HG03439 (cell line): ENCODE results near the gene POLQ.

Experiments used
- ATAC-seq: cut with Tn5 transposase; IDR thresholded peaks from one replicate; pipeline ENCODE4 v1.9.1; 2021; ENCODE audit warnings: mild to moderate bottlenecking, moderate library complexity; ENCODE audit not compliant: unreplicated experiment

POLQ gene

DNA sequence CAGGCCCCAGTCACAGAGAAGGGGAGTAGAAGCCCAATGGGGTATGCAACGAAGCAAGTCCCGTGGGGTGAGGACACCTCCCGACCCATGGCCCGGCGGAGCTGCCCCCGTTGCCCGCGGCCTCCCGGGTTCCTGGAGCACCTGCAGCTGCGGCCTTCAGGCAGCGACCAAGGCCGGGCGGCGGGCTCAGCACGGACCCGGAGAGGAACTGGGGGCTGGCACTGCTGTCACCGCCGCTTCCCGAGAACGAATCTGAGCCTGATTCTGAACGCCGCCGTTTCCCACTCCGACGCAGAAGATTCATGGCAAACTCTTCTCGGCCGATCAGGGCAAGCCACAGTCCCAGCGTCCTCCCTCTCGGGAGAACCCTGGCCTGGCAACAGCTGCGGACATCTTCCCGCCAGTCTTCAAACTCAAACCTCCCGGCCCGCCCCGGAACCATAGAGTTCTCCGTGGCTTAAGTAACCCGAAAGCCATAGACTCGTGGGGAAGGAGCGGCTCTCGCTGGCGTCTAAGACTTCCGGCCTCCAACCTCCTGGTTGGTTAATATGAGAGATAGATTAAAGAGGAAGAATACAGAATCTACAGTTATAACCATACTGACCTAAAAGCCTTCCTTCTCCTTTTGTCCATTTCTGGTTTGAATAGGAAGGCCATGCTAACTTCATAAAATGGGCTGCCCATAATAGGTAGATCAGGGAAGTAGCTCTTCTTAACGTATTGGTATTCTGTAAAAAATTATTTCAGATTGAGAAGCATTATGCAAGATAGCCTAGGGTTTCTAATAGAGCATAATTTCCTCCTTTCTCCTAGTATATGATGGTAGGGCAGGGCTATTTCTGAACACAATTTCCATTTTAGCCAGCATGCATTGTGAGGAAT, at the start of gene POLQ:
POLQ (minus strand) TSS at position 415 of the 882 bp plus-strand sequence; CDS start at position 304, 111 bp downstream.
- peak; percentile 85 for ATAC-seq

DNA sequence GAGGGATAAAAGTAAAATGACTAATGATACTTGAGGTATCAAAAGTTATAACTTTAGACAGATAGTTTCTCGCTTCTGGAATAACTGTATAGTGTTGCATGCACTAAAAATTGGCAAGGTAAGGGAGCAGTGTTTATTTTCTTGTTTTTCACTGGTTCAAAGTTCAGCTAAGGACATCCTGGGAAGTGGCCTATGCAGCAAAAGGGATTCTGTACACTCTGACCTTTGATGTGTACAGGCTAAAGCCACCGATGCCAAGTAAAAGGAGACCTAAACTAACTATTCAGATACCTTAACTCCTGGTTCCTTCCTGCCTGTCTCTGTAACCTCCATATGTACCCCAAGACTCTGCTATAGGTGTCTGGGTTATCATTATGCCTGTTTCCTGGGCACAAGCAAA, 49.1 kb upstream of the POLQ start:
- no peak for ATAC-seq

DNA sequence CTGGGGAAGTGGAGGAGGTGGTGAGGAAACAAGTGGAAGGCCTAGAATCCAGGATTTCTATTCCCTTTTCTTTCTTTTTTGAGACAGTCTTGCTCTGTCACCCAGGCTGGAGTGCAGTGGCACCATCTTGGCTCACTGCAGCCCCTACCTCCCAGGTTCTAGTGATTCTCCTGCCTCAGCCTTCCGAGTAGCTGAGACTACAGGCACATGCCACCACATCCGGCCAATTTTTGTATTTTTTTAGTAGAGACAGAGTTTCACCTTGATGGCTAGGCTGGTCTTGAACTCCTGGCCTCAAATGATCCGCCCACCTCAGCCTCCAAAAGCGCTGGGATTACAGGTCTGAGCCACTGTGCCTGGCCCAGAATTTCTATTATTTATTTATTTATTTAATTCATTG, 48.0 kb upstream of the POLQ start:
- peak; percentile 8 for ATAC-seq

DNA sequence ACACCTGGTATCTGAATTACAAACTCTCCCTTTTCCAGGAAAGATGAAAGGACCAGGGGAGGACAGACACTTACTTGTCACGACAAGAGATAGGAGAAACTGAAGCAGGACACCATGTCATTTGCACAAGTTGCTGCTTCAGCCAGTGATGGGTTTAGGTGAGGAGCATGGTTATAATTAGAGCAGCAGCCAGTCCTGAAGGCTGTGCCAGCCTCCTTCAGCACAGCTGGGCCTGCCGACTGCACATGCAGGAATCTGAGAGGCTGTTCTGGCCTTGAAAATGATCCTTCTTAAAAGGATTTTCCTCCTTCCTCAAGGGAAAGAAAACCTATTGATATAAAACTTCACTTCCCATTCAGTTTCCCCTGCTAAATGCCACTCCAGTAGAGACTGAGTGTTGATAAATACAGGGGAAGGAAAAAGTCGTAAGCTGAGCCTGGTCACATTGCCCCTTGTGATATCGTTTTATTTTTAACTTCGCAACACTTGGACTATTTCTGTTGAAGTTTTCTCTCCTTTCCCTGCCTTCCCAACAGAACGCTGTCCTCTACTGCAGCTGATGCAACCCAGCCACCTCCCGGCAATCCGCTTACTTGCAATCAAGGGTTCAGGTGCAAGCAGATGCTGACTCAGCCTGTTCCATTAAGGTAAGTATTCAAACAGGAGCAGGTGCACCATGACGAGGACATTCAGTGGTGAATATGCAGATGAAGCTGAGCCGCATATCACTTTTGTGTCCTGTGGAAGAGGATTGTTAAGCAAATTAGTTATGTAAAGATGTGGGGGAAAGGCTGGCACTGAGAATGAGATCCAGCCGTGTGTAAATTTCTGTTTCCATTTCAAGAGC, 47.3 kb upstream of the POLQ start, which contains the start of gene FBXO40:
FBXO40 (plus strand) TSS at position 524 of the 847 bp plus-strand sequence. CDS start 27,197 bp downstream, outside the sequence.
- ATAC-seq: peak; percentile 53

DNA sequence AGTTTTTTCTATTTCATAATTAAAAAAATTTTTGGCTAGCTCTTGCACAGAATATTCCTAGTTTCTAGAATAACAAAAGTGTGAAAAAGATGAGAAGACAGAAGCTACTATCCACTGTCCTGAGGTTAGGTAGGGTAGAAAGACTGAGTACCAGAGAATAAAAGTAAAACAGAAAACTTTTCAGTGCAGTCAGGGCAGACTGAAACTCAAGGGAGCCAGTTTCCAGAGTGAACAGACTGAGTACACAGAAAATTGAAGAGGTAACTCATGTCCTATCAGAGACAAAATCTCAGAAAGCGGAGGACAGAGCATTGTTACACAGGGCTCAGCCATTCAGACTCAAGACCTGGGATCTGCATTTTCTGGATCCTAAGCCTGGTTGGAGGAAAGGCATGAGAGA, 38.6 kb upstream of the POLQ start:
- no peak for ATAC-seq

DNA sequence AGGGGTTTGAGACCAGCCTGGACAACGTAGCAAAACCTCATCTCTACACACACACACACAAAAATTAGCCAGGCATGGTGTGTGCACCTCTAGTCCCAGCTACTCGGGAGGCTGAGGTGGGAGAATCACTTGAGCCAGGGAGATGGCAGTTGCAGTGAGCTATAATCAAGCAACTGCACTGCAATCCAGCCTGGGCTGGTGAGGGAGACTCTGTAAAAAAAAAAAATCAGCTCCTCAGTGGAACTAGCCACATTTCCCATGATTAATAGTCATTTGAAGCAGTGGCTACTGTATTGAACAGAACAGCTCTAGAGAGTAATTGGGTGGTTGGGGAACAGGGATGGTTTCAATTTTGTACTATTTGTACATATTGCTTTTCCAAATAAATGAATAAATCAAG, 35.9 kb upstream of the POLQ start:
- ATAC-seq: no peak

DNA sequence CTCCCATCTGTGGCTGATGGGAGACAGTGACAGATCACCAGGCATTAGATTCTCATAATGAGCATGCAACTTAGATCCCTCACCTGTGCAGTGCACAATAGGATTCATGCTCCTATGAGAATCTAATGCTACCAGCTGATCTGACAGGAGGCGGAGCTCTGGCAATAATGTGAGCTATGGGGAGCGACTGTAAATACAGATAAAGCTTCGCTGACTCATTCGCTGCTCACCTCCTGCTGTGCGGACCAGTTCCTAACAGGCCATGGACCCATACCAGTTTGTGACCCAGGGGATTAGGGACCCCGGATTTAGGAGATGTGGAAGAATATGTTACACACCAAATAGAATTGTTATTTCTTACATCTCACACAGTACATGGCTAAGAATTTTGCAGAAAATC, 28.7 kb upstream of the POLQ start:
- no peak for ATAC-seq

DNA sequence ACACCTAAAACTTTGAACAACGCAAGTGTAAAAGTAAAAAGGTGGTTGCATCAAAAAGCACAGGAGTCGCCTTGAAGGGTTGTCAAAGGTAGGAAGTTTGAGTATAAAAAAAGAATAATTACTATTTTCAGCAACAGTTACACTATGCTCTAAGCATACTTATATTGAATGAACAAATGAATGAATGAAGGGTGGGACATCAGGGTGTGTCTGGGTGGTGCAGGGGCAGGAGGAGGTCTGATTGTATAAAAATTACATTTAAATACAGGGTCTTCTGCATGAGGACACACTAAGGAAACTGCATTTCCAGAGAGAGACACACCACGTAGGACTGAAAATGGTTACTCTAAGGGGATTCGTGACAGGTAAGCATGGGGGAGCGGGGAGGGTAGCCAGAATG, 21.9 kb upstream of the POLQ start, which contains the start of gene ARGFX:
ARGFX (plus strand) TSS at position 301 of the 400 bp plus-strand sequence. CDS start 2,765 bp downstream, outside the sequence.
- no peak for ATAC-seq

DNA sequence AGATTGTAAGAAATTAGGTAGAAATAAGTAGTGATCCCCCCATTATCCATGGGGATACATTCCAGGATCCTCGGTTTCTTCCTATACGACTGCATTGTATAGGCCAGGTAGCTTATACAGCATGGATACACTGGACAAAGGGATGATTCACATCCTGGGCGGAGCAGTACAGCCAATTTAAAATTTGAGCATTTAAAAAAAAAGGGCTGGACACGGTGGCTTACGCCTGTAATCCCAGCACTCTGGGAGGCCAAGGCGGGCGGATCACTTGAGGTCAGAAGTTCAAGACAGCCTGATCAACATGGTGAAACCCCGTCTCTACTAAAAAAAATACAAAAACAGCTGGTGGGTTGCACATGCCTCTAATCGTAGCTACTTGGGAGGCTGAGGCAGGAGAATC, 21.0 kb upstream of the POLQ start:
- no peak for ATAC-seq

DNA sequence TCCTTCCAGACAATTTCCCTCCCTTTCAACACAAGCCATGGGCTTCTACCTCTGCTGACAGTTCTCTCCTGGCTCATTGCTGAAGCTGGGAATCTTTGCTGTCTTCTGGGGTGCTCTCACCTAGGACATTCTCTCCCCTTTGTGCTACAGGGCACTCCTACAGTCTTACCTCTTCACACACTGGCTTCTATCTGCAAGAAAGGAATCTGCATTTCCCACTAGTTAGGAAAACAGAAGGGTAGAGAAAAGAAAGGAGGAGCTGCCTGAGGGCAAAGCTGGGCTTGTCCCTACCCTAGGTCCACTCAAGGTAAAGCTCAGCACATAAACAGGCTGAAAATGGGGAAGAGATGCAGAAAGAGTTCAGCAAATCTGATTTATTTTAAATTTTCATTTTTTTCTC, 16.4 kb upstream of the POLQ start:
- ATAC-seq: no peak

DNA sequence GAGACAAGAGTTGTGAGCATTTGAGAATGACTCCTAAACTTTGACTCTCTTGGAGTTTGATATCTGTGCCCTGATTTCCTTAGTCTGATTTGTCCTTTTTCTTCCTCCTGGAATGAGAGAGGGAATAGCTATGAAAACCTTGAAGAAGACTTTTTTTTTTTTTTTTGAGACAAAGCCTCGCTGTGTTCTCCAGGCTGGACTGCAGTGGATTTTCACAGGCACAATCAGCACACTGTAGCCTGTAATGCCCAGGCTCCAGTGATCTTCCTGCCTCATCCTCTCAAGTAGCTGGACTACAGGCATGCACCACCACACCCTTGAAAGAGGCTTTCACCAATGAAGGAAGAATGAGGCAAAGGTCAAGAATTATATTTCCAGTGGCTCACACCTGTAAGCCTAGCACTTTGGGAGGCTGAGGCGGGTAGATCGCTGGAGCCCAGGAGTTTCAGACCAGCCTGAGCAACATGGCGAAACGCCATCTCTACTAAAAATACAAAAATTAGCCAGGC, 11.7 kb upstream of the POLQ start:
- no peak for ATAC-seq

DNA sequence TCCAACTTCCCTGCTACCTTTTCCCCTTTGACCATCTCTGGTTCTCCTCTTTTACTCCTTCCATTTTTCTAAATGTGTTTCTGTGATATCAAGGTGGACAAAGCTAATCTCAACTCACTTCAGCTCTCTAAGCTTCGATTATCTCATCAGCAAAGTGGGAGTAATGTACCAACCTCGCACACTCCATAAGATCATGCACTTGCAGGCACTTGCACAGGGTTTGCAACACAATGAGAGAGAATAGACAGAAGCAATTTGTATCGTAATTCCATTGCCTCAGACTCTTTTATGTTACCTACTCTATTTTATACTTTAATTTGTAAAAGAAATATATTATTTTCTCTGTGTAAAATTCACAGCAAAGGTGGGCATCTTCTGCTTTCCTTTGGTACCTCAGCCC, 7.0 kb upstream of the POLQ start:
- ATAC-seq: no peak

DNA sequence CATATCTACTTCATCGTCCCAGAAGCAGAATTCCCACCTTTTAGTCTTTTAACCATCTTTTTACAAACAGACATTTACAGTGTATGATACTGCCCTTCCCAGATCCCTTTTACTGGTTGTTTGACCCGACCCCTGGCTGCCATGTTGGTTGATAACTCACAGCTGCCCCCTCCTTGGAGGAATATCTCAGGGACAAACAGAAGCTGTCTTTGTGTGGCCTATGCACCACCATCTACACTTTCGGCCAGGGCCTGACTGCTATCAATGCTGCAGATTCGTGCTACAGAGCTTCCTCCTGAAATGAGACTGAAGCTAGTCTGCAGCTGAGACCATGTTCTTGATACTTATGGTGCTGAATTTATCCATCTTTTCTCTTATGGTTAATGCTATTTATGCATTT, 6.6 kb upstream of the POLQ start:
- no peak for ATAC-seq

DNA sequence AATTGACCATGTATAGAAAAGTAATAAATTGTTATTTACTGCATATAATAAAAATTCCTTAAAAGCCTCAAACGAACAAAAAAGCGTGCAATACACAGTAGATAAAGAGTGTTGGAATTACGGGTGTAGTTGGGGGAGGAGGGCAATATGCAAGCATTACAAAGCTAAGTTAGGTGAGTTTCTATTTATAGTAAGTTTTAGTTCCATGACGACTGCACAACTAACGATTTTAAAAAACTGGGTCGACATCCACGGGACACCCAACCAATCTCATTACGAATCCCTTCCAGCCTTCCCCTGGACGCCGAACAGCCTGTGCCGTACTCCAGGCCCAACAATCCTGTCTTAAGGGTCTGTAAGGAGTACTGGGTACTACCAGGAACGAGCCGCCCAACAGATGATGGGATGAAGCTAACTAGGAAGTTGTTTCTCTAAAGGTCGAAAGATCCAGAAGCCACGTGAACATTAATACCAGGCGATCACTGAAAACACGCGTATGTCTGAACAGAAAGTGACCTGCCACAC, 677 bp downstream of the POLQ start:
- no peak for ATAC-seq

DNA sequence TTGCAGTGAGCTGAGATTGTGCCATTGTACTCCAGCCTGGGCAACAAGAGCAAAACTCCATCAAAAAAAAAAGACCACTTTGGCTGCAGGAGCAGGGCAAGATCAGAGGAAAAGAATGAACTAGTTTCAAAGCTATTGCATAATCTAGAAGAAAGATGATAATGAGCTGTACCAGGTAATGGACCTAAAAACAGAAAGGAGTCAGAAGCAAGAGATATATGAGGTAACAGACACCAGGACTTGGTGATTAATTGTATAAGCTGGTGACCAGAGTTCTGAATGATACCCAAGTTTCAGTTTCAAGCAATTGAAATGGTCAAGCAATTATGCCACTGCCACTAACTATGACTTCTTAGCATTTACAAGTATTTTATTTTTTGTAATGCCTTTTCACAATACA, 2.9 kb downstream of the POLQ start:
- no peak for ATAC-seq

DNA sequence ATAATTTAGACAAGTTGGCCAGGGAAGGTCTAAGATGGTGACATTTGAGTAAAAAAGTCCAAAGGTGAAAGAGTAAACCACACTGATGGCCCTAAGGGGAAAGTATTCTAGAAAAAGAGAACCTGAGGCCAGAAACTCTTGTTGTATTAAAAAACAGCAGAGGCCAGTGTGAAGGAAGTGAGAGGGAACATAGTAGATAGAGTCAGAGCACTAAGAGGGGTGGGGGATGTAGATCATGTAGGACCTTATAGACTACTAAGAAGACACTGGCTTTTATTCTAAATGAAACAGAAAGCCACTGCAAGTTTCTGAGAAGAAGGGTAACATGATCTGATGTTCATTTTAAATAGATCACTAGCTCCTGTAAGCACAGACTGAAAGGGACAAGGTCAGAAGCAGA, 14.5 kb downstream of the POLQ start:
- ATAC-seq: no peak

DNA sequence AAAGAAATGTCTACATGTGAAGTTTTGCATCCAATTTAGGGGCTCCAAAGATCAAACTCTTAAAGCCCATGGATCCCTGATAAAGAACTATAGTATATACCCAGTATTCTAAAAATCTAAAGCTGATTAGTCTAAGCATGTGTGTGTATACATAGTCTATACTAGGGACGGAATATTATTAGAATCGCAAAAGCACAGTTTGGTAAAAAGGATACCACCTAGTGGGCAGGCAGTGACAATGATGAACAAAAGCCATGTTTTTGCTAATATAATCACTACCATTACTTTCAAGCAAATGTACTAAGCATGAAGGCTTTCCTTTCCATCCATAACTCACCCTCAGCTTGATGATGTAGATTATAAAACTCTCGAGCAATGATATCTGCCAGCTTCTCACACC, 16.5 kb downstream of the POLQ start:
- ATAC-seq: no peak

DNA sequence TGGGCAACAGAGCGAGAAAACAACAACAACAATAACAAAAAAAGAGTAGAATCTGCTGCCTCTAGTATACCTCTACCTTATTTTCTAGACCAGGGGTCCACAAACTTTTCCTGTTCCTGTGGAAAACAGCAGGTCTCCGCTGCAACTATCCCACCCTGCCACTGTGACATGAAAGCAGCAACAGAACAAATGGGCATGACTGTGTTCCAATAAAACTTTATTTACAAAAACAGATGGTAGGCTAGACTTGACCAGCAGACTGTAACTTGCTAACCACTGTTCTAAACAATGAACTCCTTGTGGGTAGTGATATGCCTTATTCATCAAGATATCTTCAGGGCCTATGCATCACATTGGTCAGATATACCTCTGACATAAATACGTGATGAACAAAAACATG, 25.3 kb downstream of the POLQ start:
- ATAC-seq: no peak

DNA sequence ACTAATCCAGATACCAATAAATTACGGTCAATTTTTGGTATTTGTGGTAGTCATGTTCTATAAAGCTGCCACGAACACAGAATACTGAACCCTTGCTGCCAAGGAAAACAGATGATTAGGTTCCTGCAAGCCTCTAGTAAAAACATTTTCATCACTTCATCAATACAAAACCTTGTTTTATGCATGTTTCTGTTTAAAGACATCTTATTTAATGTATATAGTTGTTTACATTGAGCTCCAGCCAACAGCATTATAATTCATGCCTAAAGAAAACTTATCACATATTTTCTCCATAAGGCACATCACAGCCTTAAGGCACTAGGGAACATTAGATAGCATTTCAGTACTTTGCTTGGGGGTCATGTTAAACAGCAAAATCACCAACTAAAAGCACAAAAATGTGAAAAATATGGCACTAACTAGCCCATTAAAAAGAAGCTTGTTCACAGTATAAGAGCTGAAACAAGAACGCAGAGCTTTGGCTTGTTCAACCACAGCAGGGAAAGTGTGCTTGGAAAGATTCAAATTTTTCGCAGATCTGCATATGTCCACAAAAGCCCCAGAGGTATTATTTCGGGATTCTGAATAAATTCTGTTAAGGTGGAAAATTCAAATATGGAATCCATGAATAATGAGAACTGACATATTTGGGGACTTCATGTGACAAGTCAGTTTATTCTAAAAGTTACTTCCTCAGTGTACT, 27.7 kb downstream of the POLQ start:
- ATAC-seq: no peak

DNA sequence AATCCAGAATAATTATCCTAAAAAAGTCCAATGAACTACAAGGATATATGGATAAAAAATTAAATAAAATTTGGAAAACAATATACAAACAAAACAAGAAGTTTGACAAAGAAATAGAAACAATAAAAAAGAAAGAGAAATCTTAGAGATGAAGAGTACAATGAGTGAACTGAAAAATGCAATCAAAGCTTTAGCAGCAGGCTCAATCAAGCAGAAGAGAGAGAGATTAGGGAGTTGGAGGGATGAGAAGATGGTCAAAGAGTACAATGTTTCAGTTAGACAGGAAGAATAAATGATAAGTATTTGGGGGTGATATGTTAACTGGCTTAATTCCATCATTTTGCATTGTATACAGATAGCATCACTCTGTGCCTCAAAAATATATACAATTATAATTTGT, 29.9 kb downstream of the POLQ start:
- no peak for ATAC-seq

DNA sequence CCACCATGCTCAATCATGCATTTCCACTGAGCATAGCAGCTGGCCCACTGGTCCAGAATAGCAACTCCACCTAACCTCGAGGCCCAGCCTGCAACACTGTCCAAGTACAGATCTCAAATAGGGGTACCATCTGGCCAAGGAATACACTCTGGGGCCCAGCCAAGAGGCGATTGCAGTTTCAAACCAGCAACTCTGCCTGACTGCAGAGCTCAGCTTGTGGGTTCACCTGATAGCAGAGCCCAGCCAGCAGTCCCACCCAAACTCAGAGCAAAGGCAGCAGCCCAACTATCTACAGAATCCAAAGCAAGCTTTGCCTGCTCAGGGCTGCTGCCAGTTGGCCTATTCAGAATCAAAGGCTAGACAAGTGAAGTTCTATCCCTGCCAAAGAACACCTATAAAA, 30.5 kb downstream of the POLQ start:
- ATAC-seq: no peak
